ENCODE results near the gene MELTF. TPM values are rescaled to one million over a fixed set of nuclear protein-coding genes. Genes with fewer than 3 reads are reported as not detected.
"Not testable (repeated sequence)": the region's sequence is repeated elsewhere in the genome, so short reads cannot be mapped to it uniquely, and the experiment has no call there.

The MELTF gene
- polyA plus RNA-seq, 1 experiment, result 1.8 TPM

DNA sequence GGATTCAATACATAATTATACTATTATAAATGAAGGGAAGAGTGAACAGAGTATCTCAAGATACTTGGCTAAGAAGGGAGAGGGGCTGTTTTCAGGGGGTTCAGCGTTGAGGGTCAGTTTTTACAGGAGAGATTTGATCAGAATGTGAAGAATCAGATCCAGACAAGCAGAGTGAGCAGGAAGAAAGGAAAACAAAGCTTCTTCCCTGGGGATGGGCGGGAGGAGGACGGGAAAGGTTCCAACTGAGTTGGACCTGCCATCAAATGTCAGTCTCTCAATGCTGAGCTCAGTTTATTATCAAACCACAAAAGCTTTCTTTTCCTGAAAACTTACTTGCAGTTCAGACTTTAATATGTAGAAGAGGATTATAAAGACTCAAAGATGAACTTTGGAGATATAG lies 6.0 kb upstream of the MELTF start:
- no peak for DNase-seq (ENCODE audit: low read depth)
- POLR2A ChIA-PET, result no interaction called here

GRCh38 chr3:197034778-197035177 lies 5.2 kb upstream of the MELTF start:
- DNase-seq (ENCODE audit: low read depth); H3K27me3 ChIP-seq (ENCODE audit: control insufficient read depth, insufficient read depth, low read length); H3K36me3 ChIP-seq (ENCODE audit: control insufficient read depth, insufficient read depth, low read length); H3K4me3 ChIP-seq (ENCODE audit: low read depth, low read length); POLR2A ChIA-PET: not testable (repeated sequence)
- CTCF ChIA-PET, result interaction anchor here (1.4 kb wide), 1 partner anchor 9 kb away, joined by 3 read pairs; no protein-coding TSS in a partner anchor

More for the DNA sequence above, 6.0 kb upstream of the MELTF start:
- TF ChIP-seq CTCF (IDR thresholded peaks at IDR 0.05; ENCODE audit: insufficient read depth, low read depth, low read length), result no peak
- Histone ChIP-seq H3K4me3 (ENCODE audit: low read depth, low read length) (no peak overlapping the region), H3K27me3 (ENCODE audit: control insufficient read depth, insufficient read depth, low read length) (no peaks in the 10 kb centered on the region; the same call in 1 of the 2 replicates), H3K36me3 (ENCODE audit: control insufficient read depth, insufficient read depth, low read length) (no peaks in the 10 kb centered on the region)
- CTCF ChIA-PET, result interaction anchor here (1.4 kb wide), 1 partner anchor 9 kb away, joined by 3 read pairs; no protein-coding TSS in a partner anchor

GRCh38 chr3:197033764-197034163 lies 4.1 kb upstream of the MELTF start:
- CTCF ChIA-PET; DNase-seq (ENCODE audit: low read depth); H3K27me3 ChIP-seq (ENCODE audit: control insufficient read depth, insufficient read depth, low read length); H3K36me3 ChIP-seq (ENCODE audit: control insufficient read depth, insufficient read depth, low read length); H3K4me3 ChIP-seq (ENCODE audit: low read depth, low read length); POLR2A ChIA-PET: not testable (repeated sequence)

DNA sequence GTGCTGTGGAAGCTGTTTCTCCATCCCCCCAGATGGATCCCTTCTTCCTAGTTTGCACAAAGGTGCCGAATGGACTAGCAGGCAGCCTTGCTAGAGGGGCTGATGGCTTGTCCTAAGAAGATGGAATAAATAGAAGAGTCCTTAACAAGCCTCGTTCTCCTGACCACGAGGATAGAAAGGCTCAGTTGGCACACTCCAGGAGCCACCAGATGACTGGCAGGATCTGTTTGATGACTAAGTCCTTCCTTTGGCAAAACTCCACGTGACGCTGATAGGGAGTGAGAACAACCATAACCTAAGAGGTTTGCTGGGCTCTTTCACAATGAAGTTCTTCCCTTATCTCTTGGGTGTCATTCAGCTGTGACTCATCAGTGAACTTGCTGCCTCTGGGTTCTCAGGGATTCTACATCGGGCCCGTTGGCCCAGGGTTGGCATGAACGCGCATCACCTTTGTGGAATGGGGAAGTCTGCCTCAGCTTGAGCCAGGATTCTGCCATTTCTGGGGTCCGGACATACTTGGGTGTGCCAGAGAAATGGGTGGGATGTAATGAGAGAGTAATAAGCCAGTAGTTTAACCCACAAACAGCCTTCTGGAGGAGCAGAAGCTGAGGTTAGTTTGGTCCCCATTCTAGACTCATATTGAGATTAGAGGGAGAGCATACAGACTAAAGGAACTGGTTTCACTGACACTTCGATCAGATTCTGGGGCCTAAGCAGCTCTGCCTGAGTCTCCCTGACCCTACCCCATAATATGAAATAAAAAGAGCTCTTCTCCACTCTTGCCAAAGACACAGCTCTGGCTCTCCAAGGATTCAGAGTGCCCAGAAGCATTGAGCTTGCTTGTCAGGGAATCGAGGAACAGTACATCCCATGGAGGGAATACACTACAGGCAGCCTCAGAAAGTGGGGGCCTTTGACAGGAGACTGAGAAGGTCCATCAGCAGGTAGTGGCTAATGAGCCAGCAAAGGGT lies 2.0 kb upstream of the MELTF start:
- ChIA-PET POLR2A (no interaction called here), CTCF (interaction anchor here (0.5 to 3.4 kb wide), 10 partner anchors 13 to 53 kb away, joined by 3 to 14 read pairs (median 3); no protein-coding TSS in a partner anchor)
- H3K27me3 ChIP-seq (ENCODE audit: control insufficient read depth, insufficient read depth, low read length), result no peaks in the 10 kb centered on the region; the same call in 1 of the 2 replicates
- TF ChIP-seq CTCF (IDR thresholded peaks at IDR 0.05; ENCODE audit: insufficient read depth, low read depth, low read length), result no peak
- H3K36me3 ChIP-seq (ENCODE audit: control insufficient read depth, insufficient read depth, low read length), result no peaks in the 10 kb centered on the region
- no peak overlapping the region for H3K4me3 ChIP-seq (ENCODE audit: low read depth, low read length)
- DNase-seq (ENCODE audit: low read depth), result peak; percentile 82

GRCh38 chr3:197030379-197031314 lies 1.0 kb upstream of the MELTF start:
- POLR2A ChIA-PET, result no interaction called here

More at GRCh38 chr3:197030379-197031314, 1.0 kb upstream of the MELTF start:
- no peak overlapping the region for H3K4me3 ChIP-seq (ENCODE audit: low read depth, low read length)
- DNase-seq (ENCODE audit: low read depth), result no peak
- TF ChIP-seq CTCF (IDR thresholded peaks at IDR 0.05; ENCODE audit: insufficient read depth, low read depth, low read length), result no peak
- H3K36me3 ChIP-seq (ENCODE audit: control insufficient read depth, insufficient read depth, low read length), result no peaks in the 10 kb centered on the region
- CTCF ChIA-PET, result interaction anchor here (0.5 to 3.4 kb wide), 18 partner anchors 10 to 167 kb away, joined by 3 to 14 read pairs (median 4); no protein-coding TSS in a partner anchor
- no peaks in the 10 kb centered on the region for H3K27me3 ChIP-seq (ENCODE audit: control insufficient read depth, insufficient read depth, low read length)

Data from BJ (cell line).